ENCODE data around the gene WSB2.
"Not testable (repeated sequence)": the region's sequence is repeated elsewhere in the genome, so short reads cannot be mapped to it uniquely, and the experiment has no call there.

WSB2 gene

GRCh38 chr12:118035190-118036041 lies 25.6 kb downstream of the WSB2 start:
- DNase-seq = peak in 8 of 51 donors; percentile 6 to 44 (median 16)

GRCh38 chr12:118034429-118035189 lies 26.4 kb downstream of the WSB2 start:
- DNase-seq = peak in 7 of 51 donors; percentile 6 to 28 (median 17)

GRCh38 chr12:118033902-118034301 lies 27.1 kb downstream of the WSB2 start:
- no peak for DNase-seq

- no peak for DNase-seq
These were observed 27.7 kb downstream of the WSB2 start for GRCh38 chr12:118033323-118033722.

- no peak for DNase-seq
These were observed 28.8 kb downstream of the WSB2 start for GRCh38 chr12:118032188-118032587.

- DNase-seq = no peak
These were observed 31.8 kb downstream of the WSB2 start for GRCh38 chr12:118029166-118029565.

GRCh38 chr12:118025168-118025567 lies 35.8 kb downstream of the WSB2 start:
- DNase-seq = peak in 3 of 51 donors; percentile 4 to 31 (median 13)

- DNase-seq = peak in 10 of 51 donors; percentile 3 to 61 (median 12)
These were observed 37.6 kb downstream of the WSB2 start for GRCh38 chr12:118023301-118023860.

- DNase-seq = no peak
These were observed 38.3 kb downstream of the WSB2 start for GRCh38 chr12:118022728-118023109.

GRCh38 chr12:118022097-118022727 lies 38.8 kb downstream of the WSB2 start:
- not testable (repeated sequence) for DNase-seq

- DNase-seq = no peak
These were observed 40.9 kb downstream of the WSB2 start for GRCh38 chr12:118020036-118020435.

- DNase-seq = no peak
These were observed 43.1 kb downstream of the WSB2 start for GRCh38 chr12:118017926-118018325.

GRCh38 chr12:118016424-118017264 lies 44.3 kb downstream of the WSB2 start, which contains the start of gene RFC5:
RFC5 (plus strand) TSS chr12:118016703; CDS start chr12:118016828, 125 bp downstream.
- peak; percentile 43 to 97 (median 90) for DNase-seq

GRCh38 chr12:118015944-118016343 lies 45.0 kb downstream of the WSB2 start:
- DNase-seq = no peak

GRCh38 chr12:118015306-118015705 lies 45.7 kb downstream of the WSB2 start:
- no peak for DNase-seq

- DNase-seq = no peak
These were observed 47.7 kb downstream of the WSB2 start for GRCh38 chr12:118013283-118013682.

- DNase-seq = no peak
These were observed 49.0 kb downstream of the WSB2 start for GRCh38 chr12:118011961-118012360.

GRCh38 chr12:118011377-118011776 lies 49.6 kb downstream of the WSB2 start:
- no peak for DNase-seq

GRCh38 chr12:118010903-118011302 lies 50.1 kb downstream of the WSB2 start:
- no peak for DNase-seq

- not testable (repeated sequence) for DNase-seq
These were observed 61.2 kb downstream of the WSB2 start for GRCh38 chr12:117999806-118000205.

GRCh38 chr12:117998719-117999118 lies 62.3 kb downstream of the WSB2 start:
- DNase-seq = no peak

All from hypothalamus (tissue), 51 donors.